Right forelimb (tissue), 1 donor: ENCODE results near the gene MRPL43.
A peak's percentile ranks its signal among the peaks of the same experiment; 100 is the strongest.

Experiments
- DNase-seq: peaks from one replicate; pipeline ENCODE4 v3.0.0-alpha.2; 2018

MRPL43 gene

GRCh38 chr10:101001659-101002035 is 14.3 kb upstream of the MRPL43 start:
- DNase-seq, result no peak

DNA sequence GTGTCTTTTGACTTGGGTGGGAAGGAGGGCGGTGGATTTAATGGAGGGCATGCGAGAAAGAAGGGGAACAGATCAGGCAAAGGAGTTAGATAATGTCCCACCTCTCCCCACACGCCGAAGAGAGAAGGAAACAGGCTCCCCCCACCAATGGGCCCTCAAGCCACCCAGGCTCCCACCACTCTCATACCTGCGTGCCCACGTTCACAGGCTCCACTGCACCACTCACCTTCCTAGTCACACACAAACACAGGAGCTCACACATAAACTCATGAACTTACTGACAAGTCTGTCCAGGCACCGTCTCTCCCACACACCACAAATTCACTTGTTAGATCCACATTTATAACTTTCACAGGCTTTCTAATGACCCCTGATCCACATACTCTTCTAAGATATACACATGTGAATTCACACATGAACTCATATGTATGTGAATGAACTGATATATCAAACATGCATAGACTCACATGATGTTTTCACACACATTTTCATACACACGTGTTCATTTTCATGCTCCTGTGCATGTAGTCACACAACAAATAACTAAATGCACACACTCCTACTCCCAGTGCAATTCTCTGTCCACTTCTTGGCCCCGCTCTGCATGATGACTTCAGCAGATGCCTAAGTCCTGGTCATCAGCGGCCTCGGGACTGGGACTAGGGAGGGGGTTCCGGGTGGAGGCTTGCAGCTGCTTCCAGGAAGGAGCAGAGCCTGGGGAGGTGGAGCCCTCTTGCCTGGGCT is 13.8 kb upstream of the MRPL43 start:
- peak; percentile 83 for DNase-seq

- DNase-seq, result peak; percentile 68
Measured at GRCh38 chr10:101000127-101000914, 13.0 kb upstream of the MRPL43 start.

DNA sequence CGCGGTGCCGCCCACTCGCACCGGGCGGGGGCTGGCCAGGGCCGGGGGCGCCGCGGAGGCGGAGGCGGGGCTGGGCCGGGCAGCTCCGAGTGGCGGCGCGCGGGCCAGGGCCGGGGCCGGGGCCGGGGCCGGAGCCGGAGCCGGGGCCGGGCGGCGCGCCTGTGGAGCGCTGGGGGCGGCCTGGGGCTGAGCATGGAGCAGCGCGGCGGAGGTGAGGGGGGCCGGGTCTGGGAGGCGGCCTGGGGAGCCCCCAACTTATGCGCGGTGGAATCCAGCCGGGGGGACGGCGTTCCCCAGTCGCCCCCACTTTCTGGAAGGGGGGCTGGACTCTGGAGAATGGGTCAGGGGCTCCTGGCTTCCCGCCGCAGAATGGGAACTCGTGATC is 12.4 kb upstream of the MRPL43 start, which contains the start of gene LZTS2:
Gene LZTS2, plus strand, starts transcription at position 67 of the 385 bp plus-strand sequence. CDS start 2,731 bp downstream, outside the sequence.
- DNase-seq, result no peak

DNA sequence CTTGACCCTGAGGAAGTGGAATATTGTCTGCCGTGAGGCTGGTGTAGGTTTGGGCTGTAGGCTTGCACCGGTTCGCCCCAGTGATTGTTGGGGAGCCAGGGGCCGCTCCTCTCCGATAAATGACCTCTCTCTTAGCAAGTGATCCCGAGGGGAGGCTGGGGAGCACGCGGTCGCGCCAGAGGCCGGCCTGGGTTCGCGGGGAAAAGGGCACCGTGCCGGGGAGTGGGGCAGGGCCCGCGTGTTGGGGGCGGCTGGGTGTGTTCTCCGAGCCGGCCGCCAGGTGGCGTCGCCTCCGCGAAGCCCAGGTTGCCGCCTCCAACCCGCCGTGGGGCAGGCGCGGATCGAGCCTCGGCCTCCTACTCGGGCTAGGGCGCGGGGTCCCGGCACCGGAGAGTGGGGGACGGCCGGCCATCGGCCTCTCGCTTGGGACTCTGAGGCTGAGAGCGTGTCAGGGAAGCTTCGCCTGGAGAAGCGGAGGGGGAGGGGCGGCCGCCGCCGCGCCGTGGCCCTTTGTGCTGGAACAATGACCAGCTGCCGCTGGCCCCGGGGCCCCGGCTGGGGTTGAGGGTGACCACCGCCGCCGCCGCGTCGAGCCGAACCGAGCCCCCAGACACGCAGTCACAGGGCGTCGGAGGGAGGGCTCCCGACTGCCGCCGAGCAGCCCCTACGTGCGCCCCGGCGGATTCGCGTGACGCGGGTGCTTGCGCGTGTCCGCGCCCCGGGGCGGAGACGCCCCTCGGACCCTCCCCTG is 11.9 kb upstream of the MRPL43 start:
- peak; percentile 90 for DNase-seq

GRCh38 chr10:100998183-100998990 is 11.1 kb upstream of the MRPL43 start:
- DNase-seq, result peak; percentile 92

DNA sequence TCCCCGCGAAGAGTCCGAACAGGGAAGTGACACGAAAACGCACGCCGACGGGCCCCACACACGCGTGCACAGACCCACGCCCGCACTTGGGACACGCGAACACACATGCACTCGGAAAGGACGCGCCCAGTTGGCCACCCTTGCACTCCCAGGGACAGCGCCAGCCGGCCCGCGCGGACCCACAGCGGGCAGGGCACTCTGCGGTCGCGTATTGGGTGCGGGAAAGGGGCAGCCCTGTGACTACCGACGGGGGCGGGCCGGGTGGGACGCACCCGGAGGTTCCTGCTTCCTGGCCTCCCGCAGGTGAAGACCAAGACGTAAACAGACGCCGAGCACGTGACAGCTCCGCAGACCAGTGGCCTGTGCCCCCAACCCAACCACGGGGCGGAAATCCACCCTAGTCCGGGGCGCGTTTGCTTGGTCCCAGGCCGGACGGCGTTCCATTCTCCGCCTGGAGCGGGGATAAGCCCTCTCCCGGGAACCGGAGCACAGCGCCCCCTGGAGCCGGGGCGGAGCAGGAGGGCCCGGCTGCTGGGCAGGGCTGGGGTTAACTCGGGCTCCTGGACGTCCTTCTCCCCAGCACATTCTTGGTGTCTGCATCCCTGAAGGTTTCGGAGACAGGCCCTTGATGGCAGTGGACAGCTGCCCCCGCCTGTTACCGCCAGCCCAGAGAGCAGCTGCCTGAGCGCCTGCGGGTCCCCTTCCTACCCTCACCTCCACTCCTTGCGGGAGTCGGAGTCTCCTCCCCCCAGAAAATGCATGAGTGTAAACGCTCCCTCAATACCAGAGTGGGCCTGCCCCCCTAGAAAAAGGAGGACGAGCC is 10.3 kb upstream of the MRPL43 start:
- no peak for DNase-seq

GRCh38 chr10:100996678-100997359 is 9.5 kb upstream of the MRPL43 start:
- peak; percentile 60 for DNase-seq

DNA sequence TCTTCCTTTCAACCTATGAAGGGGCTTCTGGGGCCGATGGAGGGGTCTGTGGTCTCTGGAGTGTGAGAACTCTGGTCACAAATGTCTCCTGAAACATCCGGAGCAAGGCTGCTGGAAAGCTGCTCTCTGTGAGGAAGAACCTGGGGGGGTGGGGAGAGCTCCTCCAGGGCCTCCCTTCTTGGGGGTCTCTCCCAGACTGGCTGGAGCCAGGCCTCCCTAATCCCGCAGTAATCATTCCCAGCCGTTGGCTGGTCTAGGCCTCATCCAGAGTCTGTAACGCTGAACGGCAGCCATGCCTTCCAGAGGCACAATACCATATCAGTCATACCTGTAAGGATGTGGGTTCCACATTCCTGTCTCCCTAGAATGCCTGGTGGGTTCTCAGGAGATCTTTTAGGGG is 7.9 kb upstream of the MRPL43 start:
- no peak for DNase-seq

- DNase-seq, result no peak
Measured at GRCh38 chr10:100993986-100994708, 6.8 kb upstream of the MRPL43 start.

DNA sequence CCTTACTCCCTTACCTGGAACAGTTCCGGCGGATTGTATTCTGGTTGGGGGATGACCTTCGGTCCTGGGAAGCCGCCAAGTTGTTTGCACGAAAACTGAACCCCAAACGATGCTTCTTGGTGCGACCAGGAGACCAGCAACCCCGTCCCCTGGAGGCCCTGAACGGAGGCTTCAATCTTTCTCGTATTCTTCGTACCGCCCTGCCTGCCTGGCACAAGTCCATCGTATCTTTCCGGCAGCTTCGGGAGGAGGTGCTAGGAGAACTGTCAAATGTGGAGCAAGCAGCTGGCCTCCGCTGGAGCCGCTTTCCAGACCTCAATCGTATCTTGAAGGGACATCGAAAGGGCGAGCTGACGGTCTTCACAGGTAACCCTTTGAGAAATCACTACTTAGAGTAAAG is 1.8 kb upstream of the MRPL43 start:
- no peak for DNase-seq

DNA sequence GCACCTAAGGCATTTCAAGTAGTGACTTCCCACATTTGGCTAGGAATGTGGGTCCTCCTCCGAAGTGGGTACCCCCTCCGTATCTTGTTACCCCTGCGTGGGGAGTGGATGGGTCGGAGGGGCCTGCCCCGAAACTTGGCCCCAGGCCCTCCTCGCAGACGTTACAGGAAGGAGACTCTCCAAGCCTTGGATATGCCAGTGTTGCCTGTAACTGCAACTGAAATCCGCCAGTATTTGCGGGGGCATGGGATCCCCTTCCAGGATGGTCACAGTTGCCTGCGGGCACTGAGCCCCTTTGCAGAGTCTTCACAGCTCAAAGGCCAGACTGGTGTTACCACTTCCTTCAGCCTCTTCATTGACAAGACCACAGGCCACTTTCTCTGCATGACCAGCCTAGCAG is 869 bp upstream of the MRPL43 start:
- DNase-seq, result no peak

GRCh38 chr10:100987685-100988049 is 370 bp upstream of the MRPL43 start:
- no peak for DNase-seq

- DNase-seq, result no peak
Measured at GRCh38 chr10:100986623-100986951, 710 bp downstream of the MRPL43 start.

- no peak for DNase-seq
Measured at GRCh38 chr10:100985336-100985735, 2.0 kb downstream of the MRPL43 start.

DNA sequence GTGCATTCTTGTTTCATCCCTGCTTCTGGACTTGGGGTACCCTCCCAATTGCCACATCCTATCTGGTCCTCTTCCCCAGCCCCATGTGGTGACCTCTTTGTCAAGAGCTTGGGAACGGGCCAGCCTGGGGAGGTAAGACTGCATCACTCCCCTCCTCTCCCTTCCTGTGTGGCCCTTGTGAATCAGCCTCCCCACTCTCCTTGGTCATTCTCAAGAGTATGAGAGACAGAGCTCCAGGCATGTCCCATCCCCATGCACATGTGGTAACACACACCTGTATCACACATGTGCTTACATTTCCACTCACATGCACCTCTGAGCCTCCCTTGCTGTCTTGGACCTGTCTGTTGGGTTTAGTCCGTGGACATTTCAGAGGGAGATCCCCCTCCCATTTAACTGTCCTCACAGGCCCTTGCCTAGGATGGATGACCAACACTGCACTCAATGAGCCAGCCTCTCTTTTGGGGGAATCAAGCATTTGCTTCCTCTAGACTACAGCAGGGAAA is 2.6 kb downstream of the MRPL43 start:
- peak; percentile 34 for DNase-seq

DNA sequence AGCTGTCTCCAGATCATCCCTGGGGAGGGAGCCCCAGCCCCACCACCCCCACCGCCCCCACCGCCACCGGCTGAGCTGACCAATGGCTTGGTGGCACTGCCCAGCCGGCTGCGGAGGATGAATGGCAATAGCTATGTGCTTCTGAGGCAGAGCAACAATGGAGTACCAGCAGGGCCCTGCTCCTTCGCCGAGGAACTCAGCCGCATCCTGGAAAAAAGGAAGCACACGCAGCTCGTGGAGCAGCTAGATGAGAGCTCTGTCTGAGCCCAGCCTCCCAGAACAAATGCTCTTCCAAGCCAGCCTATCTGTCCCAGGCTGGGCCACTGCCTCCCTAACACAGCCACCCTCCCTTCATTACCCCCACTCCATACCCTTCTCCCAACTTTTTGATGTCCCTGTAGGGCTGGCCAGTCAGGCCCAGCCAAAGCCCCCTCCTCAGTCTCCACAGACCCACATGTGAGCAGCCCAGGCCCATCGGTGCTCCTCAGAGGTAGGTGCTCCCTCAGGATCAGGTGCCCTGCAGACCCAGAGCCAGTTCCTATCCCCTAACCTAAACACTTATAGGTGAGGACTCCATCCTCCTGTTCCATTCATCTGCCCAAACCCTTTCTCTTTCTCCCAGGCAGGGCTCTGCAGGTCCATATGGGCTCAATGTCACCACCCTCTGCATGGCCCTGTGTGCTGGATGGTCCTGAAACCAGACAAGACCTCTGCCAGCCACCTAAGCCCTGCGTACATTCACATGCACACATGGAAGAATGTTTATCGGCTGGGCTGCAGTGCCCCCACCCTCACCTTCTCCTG is 3.2 kb downstream of the MRPL43 start:
- DNase-seq, result no peak

DNA sequence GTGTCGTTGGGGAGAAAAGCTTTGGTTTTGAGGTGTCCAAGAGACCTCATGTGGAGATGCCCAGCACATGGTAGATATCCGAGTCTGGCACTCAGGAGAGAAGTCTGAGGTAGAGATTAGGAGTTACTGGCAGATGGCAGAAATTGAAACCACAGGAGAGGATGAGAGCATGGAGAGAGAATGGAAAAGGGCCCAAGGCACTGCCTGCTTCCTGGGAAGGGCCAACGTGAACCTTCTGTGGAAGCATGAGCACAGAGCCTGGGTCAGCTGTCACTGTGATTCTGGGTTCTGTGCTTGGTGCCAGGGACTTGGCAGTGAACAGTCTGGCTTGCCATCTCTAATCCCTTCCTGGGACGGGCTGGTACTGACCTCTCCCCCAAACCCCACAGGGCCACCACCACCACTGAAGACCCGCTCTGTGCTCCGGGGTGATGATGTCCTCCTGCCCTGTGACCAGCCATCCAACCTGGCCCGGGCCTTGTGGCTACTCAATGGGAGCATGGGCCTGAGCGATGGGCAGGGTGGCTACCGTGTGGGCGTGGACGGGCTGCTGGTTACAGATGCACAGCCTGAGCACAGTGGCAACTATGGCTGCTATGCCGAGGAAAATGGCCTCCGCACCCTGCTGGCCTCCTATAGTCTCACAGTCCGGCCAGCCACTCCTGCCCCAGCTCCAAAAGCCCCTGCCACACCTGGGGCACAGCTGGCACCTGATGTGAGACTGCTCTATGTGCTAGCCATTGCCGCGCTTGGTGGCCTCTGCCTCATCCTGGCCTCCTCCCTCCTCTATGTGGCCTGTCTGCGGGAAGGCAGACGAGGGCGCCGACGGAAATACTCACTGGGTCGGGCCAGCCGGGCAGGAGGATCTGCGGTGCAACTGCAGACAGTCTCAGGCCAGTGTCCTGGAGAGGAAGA is 4.1 kb downstream of the MRPL43 start:
- no peak for DNase-seq
